ENCODE data around the gene NREP.

The NREP gene

GRCh38 chr5:111765613-111766571, 8.9 kb upstream of the NREP start:
- DNase-seq (ENCODE audit: low read depth in 3 of 3): no peak

- no peak for DNase-seq (ENCODE audit: low read depth in 3 of 3)
Observed at GRCh38 chr5:111764019-111764418, 7.0 kb upstream of the NREP start.

GRCh38 chr5:111762895-111763294, 5.9 kb upstream of the NREP start:
- no peak for DNase-seq (ENCODE audit: low read depth in 3 of 3)

- no peak for DNase-seq (ENCODE audit: low read depth in 3 of 3)
Observed at GRCh38 chr5:111758284-111758628, 1.3 kb upstream of the NREP start.

- peak; percentile 52 to 66 (median 61) for DNase-seq (ENCODE audit: low read depth in 3 of 3)
Observed at GRCh38 chr5:111757355-111758283, 625 bp upstream of the NREP start.

GRCh38 chr5:111755942-111756381, 1.0 kb downstream of the NREP start:
- no peak for DNase-seq (ENCODE audit: low read depth in 3 of 3)

- DNase-seq (ENCODE audit: low read depth in 3 of 3): no peak
Observed at GRCh38 chr5:111755345-111755941, 1.6 kb downstream of the NREP start.

GRCh38 chr5:111753884-111754589, 3.0 kb downstream of the NREP start:
- DNase-seq (ENCODE audit: low read depth in 3 of 3): no peak

- DNase-seq (ENCODE audit: low read depth in 3 of 3): no peak
Observed at GRCh38 chr5:111752426-111752965, 4.5 kb downstream of the NREP start.

GRCh38 chr5:111749303-111750026, 7.5 kb downstream of the NREP start:
- no peak for DNase-seq (ENCODE audit: low read depth in 3 of 3)

- DNase-seq (ENCODE audit: low read depth in 3 of 3): no peak
Observed at GRCh38 chr5:111748304-111748763, 8.7 kb downstream of the NREP start.

GRCh38 chr5:111747337-111747736, 9.7 kb downstream of the NREP start:
- no peak for DNase-seq (ENCODE audit: low read depth in 3 of 3)

GRCh38 chr5:111746791-111747190, 10.2 kb downstream of the NREP start:
- DNase-seq (ENCODE audit: low read depth in 3 of 3): no peak

- no peak for DNase-seq (ENCODE audit: low read depth in 3 of 3)
Observed at GRCh38 chr5:111745075-111745739, 11.8 kb downstream of the NREP start.

GRCh38 chr5:111744455-111744854, 12.5 kb downstream of the NREP start:
- no peak for DNase-seq (ENCODE audit: low read depth in 3 of 3)

- DNase-seq (ENCODE audit: low read depth in 3 of 3): no peak
Observed at GRCh38 chr5:111743988-111744387, 13.0 kb downstream of the NREP start.

GRCh38 chr5:111743512-111743911, 13.5 kb downstream of the NREP start:
- DNase-seq (ENCODE audit: low read depth in 3 of 3): no peak

GRCh38 chr5:111742177-111742994, 14.6 kb downstream of the NREP start:
- no peak for DNase-seq (ENCODE audit: low read depth in 3 of 3)

- no peak for DNase-seq (ENCODE audit: low read depth in 3 of 3)
Observed at GRCh38 chr5:111741278-111741677, 15.7 kb downstream of the NREP start.
